ENCODE measurements around the gene DCXR.

DNA sequence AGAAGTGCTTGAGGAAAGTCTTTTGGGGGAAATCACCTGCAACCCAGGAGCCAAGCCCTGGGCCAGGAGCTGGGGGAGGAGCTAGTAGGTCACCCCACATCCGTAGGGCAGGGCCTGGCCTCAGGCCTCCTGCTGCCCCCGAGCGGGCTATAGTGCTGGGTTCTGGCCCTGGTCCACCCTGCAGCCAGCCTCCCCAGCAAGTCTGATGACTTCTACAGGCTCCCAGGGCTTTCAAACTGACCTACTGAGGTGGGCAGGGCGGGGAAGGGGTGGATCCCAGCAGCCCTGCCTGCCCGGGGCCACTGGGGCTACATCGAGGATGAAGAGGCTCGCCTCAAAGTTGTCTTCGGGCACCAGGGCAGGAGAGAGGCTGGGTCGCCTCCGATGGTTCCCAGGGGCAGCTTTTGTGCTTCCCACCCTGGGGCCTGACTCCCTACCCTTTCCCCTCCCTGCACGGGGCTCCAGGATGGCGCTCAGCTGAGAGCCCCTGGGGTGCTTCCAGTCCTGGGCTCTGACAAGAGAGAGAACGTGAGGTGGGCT, 19.8 kb downstream of the DCXR start:
- no peak for TF ChIP-seq SUZ12 (IDR thresholded peaks at IDR 0.05; ENCODE audit: extremely low read depth, insufficient read depth, insufficient read length)
- no peak for TF ChIP-seq ZNF274 (IDR thresholded peaks at IDR 0.05; ENCODE audit: low read depth, low read length)
- TF ChIP-seq YY1 (IDR thresholded peaks at IDR 0.05; ENCODE audit: insufficient read depth, insufficient read length) = no peak

Data from NT2/D1 (cell line).